ENCODE data around the gene PPP5C. TPM values are rescaled to one million over a fixed set of nuclear protein-coding genes. Genes with fewer than 3 reads are reported as not detected.
"Not testable (repeated sequence)": the region's sequence is repeated elsewhere in the genome, so short reads cannot be mapped to it uniquely, and the experiment has no call there.

Gene PPP5C
- total and polyA plus RNA-seq, 2 of the 13 experiments (the other 11 are each of a cell fraction or from before 2014, with no cell fraction given), result 41.6 to 67.9 TPM

GRCh38 chr19:46415804-46416709 lies 69.2 kb downstream of the PPP5C start:
- H3K79me2 ChIP-seq (ENCODE audit: insufficient read depth, low read length); H3K27me3 ChIP-seq (ENCODE audit: control insufficient read depth in 1 of 2, insufficient read depth in 2 of 2, low read length in 2 of 2); in situ Hi-C loops (cut with HindIII; ENCODE audit: extremely low pct_ligation_motif_present, low pct_unique_long_range_greater_than_20kb); H3K36me3 ChIP-seq (replicated peaks in 1 of 2; ENCODE audit: control insufficient read depth in 1 of 2, insufficient read depth in 2 of 2, low read length in 2 of 2); FAIRE-seq; BruUV-seq (replicated peaks); H2AFZ ChIP-seq (ENCODE audit: low read length); H4K20me1 ChIP-seq (ENCODE audit: insufficient read depth, low read length); H3K27ac ChIP-seq (ENCODE audit: extremely low read length, insufficient read depth, low read length); H3K9ac ChIP-seq (ENCODE audit: insufficient read depth, low read depth, low read length); H3K9me3 ChIP-seq (ENCODE audit: low read length); POLR2A ChIA-PET: not testable (repeated sequence)
- H3K4me1 ChIP-seq (ENCODE audit: insufficient read depth, low read length), result peaks cover 17% of the 10 kb centered on the region
- DNase-seq (ENCODE audit: low spot score) (peak; percentile 59), ATAC-seq (peak; percentile 87)
- intact Hi-C loops (cut with micrococcal nuclease; ENCODE audit: unreplicated experiment), result loop anchor here (1.0 kb wide), 1 partner anchor 10 kb away; no protein-coding TSS in a partner anchor
- CTCF ChIA-PET (ENCODE audit: low intra/inter-chr PET ratio, low total read pairs), result interaction anchor here (0.6 kb wide), 1 partner anchor 21 kb away, joined by 3 read pairs; no protein-coding TSS in a partner anchor
- H3K4me3 ChIP-seq (replicated peaks in 1 of 3; ENCODE audit: insufficient read depth in 1 of 3, low read depth in 2 of 3, low read length in 3 of 3), result peak overlapping the region; percentile 26 to 45 (median 41)
- 14% methylated on average over 43 of the region's 53 CpGs for WGBS (ENCODE audit: low lambda C conversion rate)
- peak overlapping the region; percentile 73 for H3K4me2 ChIP-seq (ENCODE audit: low read depth, low read length)
- TF ChIP-seq CTCF (CRISPR knock-in tag; IDR thresholded peaks at IDR 0.05) (0 out of 2 replicates have a peak, but pooled peaks have one; percentile 2), SALL1 (CRISPR knock-in tag; IDR thresholded peaks at IDR 0.05) (peak; percentile 36; the same call in 1 of the 2 replicates), IRF2 (CRISPR knock-in tag; IDR thresholded peaks at IDR 0.05) (peak; percentile 27; the same call in 1 of the 2 replicates), SKI (IDR thresholded peaks at IDR 0.05; ENCODE audit: partially characterized antibody) (peak; percentile 28), ZBTB7B (CRISPR knock-in tag; IDR thresholded peaks at IDR 0.05) (0 out of 2 replicates have a peak, but pooled peaks have one; percentile 14), MAZ (IDR thresholded peaks at IDR 0.05; ENCODE audit: borderline replicate concordance, low read depth, low read length) (peak; percentile 72), MAZ (CRISPR knock-in tag; IDR thresholded peaks at IDR 0.05; ENCODE audit: low read depth) (peak; percentile 63), YY1 (IDR thresholded peaks at IDR 0.05; ENCODE audit: insufficient read depth, insufficient replicate concordance, low read depth, low read length) (peak; percentile 26), THAP11 (CRISPR knock-in tag; IDR thresholded peaks at IDR 0.05) (0 out of 2 replicates have a peak, but pooled peaks have one; percentile 30), KLF16 (CRISPR knock-in tag; IDR thresholded peaks at IDR 0.05) (peak in 1 of 2 experiments; percentile 43; a peak in 1 of 4 replicates), KDM2A (CRISPR knock-in tag; IDR thresholded peaks at IDR 0.05; ENCODE audit: borderline replicate concordance, low read depth) (peak; percentile 69; the same call in 1 of the 2 replicates), SAP130 (CRISPR knock-in tag; IDR thresholded peaks at IDR 0.05; ENCODE audit: low read depth) (peak; percentile 86), ARID4A (CRISPR knock-in tag; IDR thresholded peaks at IDR 0.05; ENCODE audit: borderline replicate concordance) (peak; percentile 62; the same call in 1 of the 2 replicates), SP5 (CRISPR knock-in tag; IDR thresholded peaks at IDR 0.05; ENCODE audit: borderline replicate concordance, low read depth) (peak; percentile 90), FOXO1 (CRISPR knock-in tag; IDR thresholded peaks at IDR 0.05) (0 out of 2 replicates have a peak, but pooled peaks have one; percentile 41), ZNF598 (CRISPR knock-in tag; IDR thresholded peaks at IDR 0.05; ENCODE audit: borderline replicate concordance) (0 out of 2 replicates have a peak, but pooled peaks have one; percentile 51), FOXA3 (CRISPR knock-in tag; IDR thresholded peaks at IDR 0.05) (0 out of 2 replicates have a peak, but pooled peaks have one; percentile 11)
